GM19238 (cell line): ENCODE data around the gene PAPOLG.
"Not testable (repeated sequence)": the region's sequence is repeated elsewhere in the genome, so short reads cannot be mapped to it uniquely, and the experiment has no call there.

ENCODE experiments used
- DNase-seq: peaks from one replicate; pipeline ENCODE4 v3.0.0; 2011; ENCODE audit warnings: low spot score; ENCODE audit not compliant: insufficient read length

Gene PAPOLG

GRCh38 chr2:60775048-60775639, 19.1 kb downstream of the PAPOLG start:
- DNase-seq, result no peak

GRCh38 chr2:60778352-60778751, 22.3 kb downstream of the PAPOLG start:
- no peak for DNase-seq

- no peak for DNase-seq
Observed at GRCh38 chr2:60779426-60779825, 23.4 kb downstream of the PAPOLG start.

GRCh38 chr2:60780721-60781120, 24.7 kb downstream of the PAPOLG start:
- DNase-seq, result no peak

- DNase-seq, result no peak
Observed at GRCh38 chr2:60793169-60793568, 37.1 kb downstream of the PAPOLG start.

- DNase-seq, result no peak
Observed at GRCh38 chr2:60794271-60794863, 38.3 kb downstream of the PAPOLG start.

- no peak for DNase-seq
Observed at GRCh38 chr2:60796573-60797509, 40.8 kb downstream of the PAPOLG start.

GRCh38 chr2:60804473-60804872, 48.4 kb downstream of the PAPOLG start:
- no peak for DNase-seq

- DNase-seq, result no peak
Observed at GRCh38 chr2:60806595-60806987, 50.5 kb downstream of the PAPOLG start.

- DNase-seq, result peak; percentile 37
Observed at GRCh38 chr2:60806988-60807681, 51.1 kb downstream of the PAPOLG start.

- no peak for DNase-seq
Observed at GRCh38 chr2:60808330-60808801, 52.3 kb downstream of the PAPOLG start.

- DNase-seq, result no peak
Observed at GRCh38 chr2:60811491-60812375, 55.7 kb downstream of the PAPOLG start.

GRCh38 chr2:60817191-60817590, 61.1 kb downstream of the PAPOLG start:
- DNase-seq, result not testable (repeated sequence)

GRCh38 chr2:60818272-60818671, 62.2 kb downstream of the PAPOLG start:
- DNase-seq, result no peak

GRCh38 chr2:60819155-60819862, 63.2 kb downstream of the PAPOLG start:
- DNase-seq, result no peak

GRCh38 chr2:60819936-60820335, 63.9 kb downstream of the PAPOLG start:
- no peak for DNase-seq

GRCh38 chr2:60820416-60821132, 64.5 kb downstream of the PAPOLG start:
- DNase-seq, result no peak

GRCh38 chr2:60821133-60821469, 65.0 kb downstream of the PAPOLG start:
- no peak for DNase-seq

- no peak for DNase-seq
Observed at GRCh38 chr2:60821587-60822302, 65.7 kb downstream of the PAPOLG start.
